CD8-positive, alpha-beta memory T cell (primary cell): ENCODE data around the gene DENND1B. TPM values are rescaled to one million over a fixed set of nuclear protein-coding genes. Genes with fewer than 3 reads are reported as not detected.
A peak's percentile ranks its signal among the peaks of the same experiment; 100 is the strongest.

Source experiments
- CTCF ChIA-PET: fragments of 350-600 bp; sonication (Branson Sonifier 250); formaldehyde crosslinking; loops from one replicate; lab custom pipeline; 2021; ENCODE audit warnings: antibody characterized with exemption; lab: Charles Lee
- POLR2A ChIA-PET: fragments of 350-600 bp; sonication (Branson Sonifier 250); formaldehyde crosslinking; loops from one replicate; lab custom pipeline; 2021; ENCODE audit warnings: antibody characterized with exemption; lab: Charles Lee
- DNase-seq, 5 donors: peaks; one replicate each; pipeline versions ENCODE4 v3.0.0 to v3.0.0-alpha.2; 2020 to 2022; ENCODE audit warnings: mixed read lengths in 1 of 5
- H3K27ac ChIP-seq: one replicate; pipeline ENCODE4 v1.7.0; 2013; ENCODE audit warnings: low read depth, mild to moderate bottlenecking, low read length, moderate library complexity
- H3K27me3 ChIP-seq: 2 replicates; pipeline ENCODE4 v1.7.0; 2013; ENCODE audit warnings: low read length, mild to moderate bottlenecking; ENCODE audit not compliant: insufficient read depth, poor library complexity, severe bottlenecking
- H3K36me3 ChIP-seq: 2 replicates; pipeline ENCODE4 v1.7.0; 2013; ENCODE audit warnings: mild to moderate bottlenecking, low read length, moderate library complexity; ENCODE audit not compliant: insufficient read depth
- H3K4me1 ChIP-seq: 2 replicates; pipeline ENCODE4 v1.7.0; 2013; ENCODE audit warnings: mild to moderate bottlenecking, low read length, moderate library complexity; ENCODE audit not compliant: insufficient read depth
- H3K4me3 ChIP-seq: 2 replicates; pipeline ENCODE4 v1.7.0; 2013; ENCODE audit warnings: mild to moderate bottlenecking, low read length
- H3K9me3 ChIP-seq: 2 replicates; pipeline ENCODE4 v1.7.0; 2013; ENCODE audit warnings: mild to moderate bottlenecking, low read length
- H3K27ac Mint-ChIP-seq, 8 donors: one replicate each; pipeline ENCODE4 v1.8.0; 2020 to 2021; ENCODE audit warnings: mixed read lengths in 8 of 8, mild to moderate bottlenecking in 6 of 8, inconsistent platforms in 3 of 8, moderate library complexity in 3 of 8
- H3K27me3 Mint-ChIP-seq, 2 donors: one replicate each; pipeline ENCODE4 v1.8.0; 2020 to 2021; ENCODE audit warnings: mixed read lengths in 2 of 2, mild to moderate bottlenecking in 1 of 2, moderate library complexity in 1 of 2
- H3K36me3 Mint-ChIP-seq, 3 donors: one replicate each; pipeline ENCODE4 v1.8.0; 2020 to 2021; ENCODE audit warnings: mixed read lengths in 3 of 3, inconsistent platforms in 1 of 3, mild to moderate bottlenecking in 1 of 3
- H3K4me1 Mint-ChIP-seq, 3 donors: one replicate each; pipeline ENCODE4 v1.8.0; 2020 to 2021; ENCODE audit warnings: mixed read lengths in 3 of 3, inconsistent platforms in 1 of 3, mild to moderate bottlenecking in 1 of 3
- H3K4me3 Mint-ChIP-seq, 7 donors: one replicate each; pipeline ENCODE4 v1.8.0; 2020 to 2021; ENCODE audit warnings: mixed read lengths in 7 of 7, mild to moderate bottlenecking in 6 of 7, moderate library complexity in 4 of 7, inconsistent platforms in 2 of 7
- H3K9me3 Mint-ChIP-seq, 5 donors: one replicate each; pipeline ENCODE4 v1.8.0; 2020 to 2022; ENCODE audit warnings: mixed read lengths in 5 of 5, mild to moderate bottlenecking in 3 of 5, moderate library complexity in 2 of 5, inconsistent platforms in 1 of 5
- polyA plus RNA-seq: library from polyadenylated mRNA; unstranded; fragments of 300-500 nt; fragmentation: Illumina TruSeq; gene quantifications from one replicate; pipeline ENCODE4 v1.2.3, GENCODE V29; 2021
- total RNA-seq, 2 experiments: library from RNA; stranded (reverse); gene quantifications; one replicate each; pipeline ENCODE4 v1.2.3, GENCODE V29; 2021

Gene DENND1B
- total and polyA plus RNA-seq, 3 experiments from 2014 or later: 10.6 to 14.8 (median 12.0) TPM

- H3K36me3 Mint-ChIP-seq: peaks cover 2 to 10% (median 2%) of the 10 kb centered on the region in 3 donors
- Histone ChIP-seq H3K27me3 (no peaks in the 10 kb centered on the region), H3K36me3 (no peaks in the 10 kb centered on the region), H3K9me3 (no peaks in the 10 kb centered on the region), H3K4me1 (no peaks in the 10 kb centered on the region), H3K27ac (no peak overlapping the region), H3K4me3 (no peak overlapping the region)
- ChIA-PET POLR2A (interaction anchor here (0.6 kb wide), 1 partner anchor 98 kb away, joined by 3 read pairs; no protein-coding TSS in a partner anchor), CTCF (no interaction called here)
- no peaks in the 10 kb centered on the region for H3K4me1 Mint-ChIP-seq
- no peaks in the 10 kb centered on the region for H3K9me3 Mint-ChIP-seq
- H3K4me3 Mint-ChIP-seq: no peak overlapping the region
- DNase-seq: no peak
- no peak overlapping the region for H3K27ac Mint-ChIP-seq
- H3K27me3 Mint-ChIP-seq: no peaks in the 10 kb centered on the region
These were observed 169.0 kb downstream of the DENND1B start for GRCh38 chr1:197606168-197606845.

- Histone ChIP-seq H3K9me3 (no peaks in the 10 kb centered on the region), H3K27ac (no peak overlapping the region), H3K36me3 (no peaks in the 10 kb centered on the region), H3K4me1 (no peaks in the 10 kb centered on the region), H3K4me3 (no peak overlapping the region), H3K27me3 (no peaks in the 10 kb centered on the region)
- H3K4me3 Mint-ChIP-seq: no peak overlapping the region
- H3K36me3 Mint-ChIP-seq: peaks cover 4 to 13% (median 8%) of the 10 kb centered on the region in 3 donors
- no peaks in the 10 kb centered on the region for H3K27me3 Mint-ChIP-seq
- H3K27ac Mint-ChIP-seq: no peak overlapping the region
- ChIA-PET CTCF (no interaction called here), POLR2A (no interaction called here)
- no peaks in the 10 kb centered on the region for H3K4me1 Mint-ChIP-seq
- no peak for DNase-seq
- no peaks in the 10 kb centered on the region for H3K9me3 Mint-ChIP-seq
These were observed 171.0 kb downstream of the DENND1B start for GRCh38 chr1:197604302-197604701.

- Mint-ChIP-seq H3K36me3 (peaks cover 4 to 11% (median 8%) of the 10 kb centered on the region in 3 donors), H3K4me3 (no peak overlapping the region), H3K27ac (no peak overlapping the region)
These were observed 174.5 kb downstream of the DENND1B start for GRCh38 chr1:197600751-197601150.

GRCh38 chr1:197599789-197600188, 175.5 kb downstream of the DENND1B start:
- no peaks in the 10 kb centered on the region for H3K27me3 ChIP-seq
- no peaks in the 10 kb centered on the region for H3K27me3 Mint-ChIP-seq
- no peak overlapping the region for H3K27ac Mint-ChIP-seq
- no peak for DNase-seq
- POLR2A ChIA-PET: no interaction called here
- no peak overlapping the region for H3K4me3 Mint-ChIP-seq
- H3K27ac ChIP-seq: no peak overlapping the region
- no peak overlapping the region for H3K4me3 ChIP-seq
- no peaks in the 10 kb centered on the region for H3K4me1 ChIP-seq
- H3K36me3 ChIP-seq: no peaks in the 10 kb centered on the region
- H3K4me1 Mint-ChIP-seq: no peaks in the 10 kb centered on the region
- CTCF ChIA-PET: no interaction called here
- no peaks in the 10 kb centered on the region for H3K9me3 ChIP-seq
- H3K9me3 Mint-ChIP-seq: no peaks in the 10 kb centered on the region
- H3K36me3 Mint-ChIP-seq: peaks cover 4 to 16% (median 9%) of the 10 kb centered on the region in 3 donors

More at GRCh38 chr1:197600751-197601150, 174.5 kb downstream of the DENND1B start:
- Histone ChIP-seq H3K36me3 (no peaks in the 10 kb centered on the region), H3K27ac (no peak overlapping the region), H3K4me1 (no peaks in the 10 kb centered on the region), H3K27me3 (no peaks in the 10 kb centered on the region), H3K4me3 (no peak overlapping the region), H3K9me3 (no peaks in the 10 kb centered on the region)
- H3K9me3 Mint-ChIP-seq: no peaks in the 10 kb centered on the region
- no peaks in the 10 kb centered on the region for H3K27me3 Mint-ChIP-seq
- ChIA-PET POLR2A (no interaction called here), CTCF (interaction anchor here (1.1 kb wide), 1 partner anchor 14 kb away, joined by 3 read pairs; no protein-coding TSS in a partner anchor)
- DNase-seq: no peak
- H3K4me1 Mint-ChIP-seq: no peaks in the 10 kb centered on the region

GRCh38 chr1:197598935-197599334, 176.3 kb downstream of the DENND1B start:
- no peak overlapping the region for H3K27ac ChIP-seq
- H3K9me3 ChIP-seq: no peaks in the 10 kb centered on the region
- ChIA-PET CTCF (no interaction called here), POLR2A (no interaction called here)
- no peaks in the 10 kb centered on the region for H3K27me3 ChIP-seq
- Mint-ChIP-seq H3K4me1 (no peaks in the 10 kb centered on the region), H3K27me3 (no peaks in the 10 kb centered on the region), H3K4me3 (no peak overlapping the region), H3K36me3 (peaks cover 4 to 21% (median 15%) of the 10 kb centered on the region in 3 donors), H3K27ac (no peak overlapping the region), H3K9me3 (no peaks in the 10 kb centered on the region)
- DNase-seq: no peak
- no peak overlapping the region for H3K4me3 ChIP-seq
- H3K36me3 ChIP-seq: no peaks in the 10 kb centered on the region
- no peaks in the 10 kb centered on the region for H3K4me1 ChIP-seq

- no peaks in the 10 kb centered on the region for H3K4me1 ChIP-seq
- H3K36me3 Mint-ChIP-seq: peaks cover 7 to 30% (median 12%) of the 10 kb centered on the region in 3 donors
- no peaks in the 10 kb centered on the region for H3K36me3 ChIP-seq
- H3K27me3 ChIP-seq: no peaks in the 10 kb centered on the region
- no peaks in the 10 kb centered on the region for H3K4me1 Mint-ChIP-seq
- H3K27ac ChIP-seq: no peak overlapping the region
- H3K9me3 Mint-ChIP-seq: no peaks in the 10 kb centered on the region
- H3K27ac Mint-ChIP-seq: peak overlapping the region in 2 of 8 donors; percentile 7 to 42
- H3K4me3 ChIP-seq: no peak overlapping the region
- no peaks in the 10 kb centered on the region for H3K9me3 ChIP-seq
- POLR2A ChIA-PET: no interaction called here
- CTCF ChIA-PET: no interaction called here
- H3K27me3 Mint-ChIP-seq: no peaks in the 10 kb centered on the region
- no peak for DNase-seq
- H3K4me3 Mint-ChIP-seq: no peak overlapping the region
These were observed 179.9 kb downstream of the DENND1B start for GRCh38 chr1:197595304-197595904.

GRCh38 chr1:197590687-197591086, 184.6 kb downstream of the DENND1B start:
- H3K27ac Mint-ChIP-seq: no peak overlapping the region
- ChIA-PET POLR2A (no interaction called here), CTCF (no interaction called here)
- H3K27ac ChIP-seq: no peak overlapping the region
- no peaks in the 10 kb centered on the region for H3K27me3 Mint-ChIP-seq
- no peaks in the 10 kb centered on the region for H3K27me3 ChIP-seq
- H3K36me3 Mint-ChIP-seq: peaks cover 7 to 46% (median 19%) of the 10 kb centered on the region in 3 donors
- H3K4me3 ChIP-seq: no peak overlapping the region
- no peak overlapping the region for H3K4me3 Mint-ChIP-seq
- H3K4me1 ChIP-seq: no peaks in the 10 kb centered on the region
- DNase-seq: no peak
- H3K4me1 Mint-ChIP-seq: no peaks in the 10 kb centered on the region
- H3K36me3 ChIP-seq: no peaks in the 10 kb centered on the region
- H3K9me3 Mint-ChIP-seq: no peaks in the 10 kb centered on the region
- H3K9me3 ChIP-seq: no peaks in the 10 kb centered on the region

- no peak overlapping the region for H3K4me3 ChIP-seq
- Mint-ChIP-seq H3K4me3 (no peak overlapping the region), H3K4me1 (no peaks in the 10 kb centered on the region), H3K27ac (no peak overlapping the region), H3K36me3 (peaks cover 6 to 46% (median 20%) of the 10 kb centered on the region in 3 donors), H3K9me3 (no peaks in the 10 kb centered on the region), H3K27me3 (no peaks in the 10 kb centered on the region)
- H3K27ac ChIP-seq: no peak overlapping the region
- no peaks in the 10 kb centered on the region for H3K36me3 ChIP-seq
- H3K9me3 ChIP-seq: no peaks in the 10 kb centered on the region
- H3K4me1 ChIP-seq: no peaks in the 10 kb centered on the region
- no peaks in the 10 kb centered on the region for H3K27me3 ChIP-seq
- ChIA-PET CTCF (no interaction called here), POLR2A (no interaction called here)
- no peak for DNase-seq
These were observed 189.5 kb downstream of the DENND1B start for GRCh38 chr1:197585809-197586208.
